Esophagus muscularis mucosa (tissue), 4 donors: Measurements from ENCODE around the gene CIB1. TPM values are rescaled to one million over a fixed set of nuclear protein-coding genes. Genes with fewer than 3 reads are reported as not detected.

Experiments
- DNase-seq: peaks from one replicate; pipeline ENCODE4 v3.0.0-alpha.2; 2017; ENCODE audit errors: extremely low spot score
- H3K27ac ChIP-seq, 4 donors: fragments of 200-600 bp; sonication (generic); replicated peaks in 1 of 4; 1 replicate in 3 of 4; 2 replicates in 1 of 4; pipeline ENCODE4 v1.5.1; 2016 to 2019; ENCODE audit warnings: mild to moderate bottlenecking in 1 of 4
- H3K27me3 ChIP-seq, 4 donors: fragments of 200-600 bp; sonication (generic); one replicate each; pipeline versions ENCODE4 v1.5.1 to v1.6.0; 2016 to 2019
- H3K36me3 ChIP-seq, 4 donors: fragments of 200-600 bp; sonication (generic); one replicate each; pipeline ENCODE4 v1.5.1; 2016 to 2019
- H3K4me1 ChIP-seq, 4 donors: fragments of 200-600 bp; sonication (generic); one replicate each; pipeline ENCODE4 v1.5.1; 2016 to 2019
- H3K4me3 ChIP-seq, 4 donors: fragments of 200-600 bp; sonication (generic); 1 replicate in 2 of 4; 2 replicates in 2 of 4; pipeline ENCODE4 v1.5.1; 2016 to 2019; ENCODE audit warnings: mild to moderate bottlenecking in 4 of 4, moderate library complexity in 1 of 4
- H3K9me3 ChIP-seq, 4 donors: fragments of 200-600 bp; sonication (generic); 1 replicate in 3 of 4; 2 replicates in 1 of 4; pipeline ENCODE4 v1.5.1; 2016 to 2019
- CTCF ChIP-seq, 3 experiments: fragments of 200-600 bp in 2 of 3; fragments of 450-650 bp in 1 of 3; sonication (generic) in 2 of 3; IDR thresholded peaks; one replicate each; pipeline ENCODE4 v1.5.1; 2017 to 2019; ENCODE audit warnings: antibody characterized with exemption in 3 of 3, mild to moderate bottlenecking in 2 of 3, moderate library complexity in 1 of 3
- EP300 ChIP-seq: sonication (generic); formaldehyde crosslinking; IDR thresholded peaks from one replicate; pipeline ENCODE4 v1.6.1; 2017; ENCODE audit warnings: antibody characterized with exemption
- POLR2A ChIP-seq: fragments of 450-650 bp; IDR thresholded peaks from one replicate; pipeline ENCODE4 v1.6.1; 2017; ENCODE audit warnings: antibody characterized with exemption, moderate library complexity, mild to moderate bottlenecking, low read depth
- POLR2AphosphoS5 ChIP-seq, 2 donors: sonication (generic); formaldehyde crosslinking; IDR thresholded peaks; one replicate each; pipeline ENCODE4 v1.6.1; 2017; ENCODE audit warnings: antibody characterized with exemption in 2 of 2
- WGBS: methylation state at CpG from one replicate; pipeline ENCODE4 v1.1.5; 2018; 5-methylcytosine and 5-hydroxymethylcytosine counted together
- intact Hi-C: fragments of 100-400 bp; cut with DNase I; formaldehyde crosslinking; loops from one replicate; pipeline ENCODE4 v1.15.1; 2023
- total RNA-seq, 4 donors: library from RNA; depleted of rRNA; stranded (reverse); fragments of >200 nt; gene quantifications; one replicate each; pipeline versions ENCODE4 v1.1.0 to v1.2.1, GENCODE V29; 2016

The CIB1 gene
- total RNA-seq, 4 donors from 2014 or later = 27.2 to 49.0 (median 33.8) TPM

GRCh38 chr15:90223441-90224165 lies 10.1 kb downstream of the CIB1 start:
- peaks cover 44 to 82% (median 69%) of the 10 kb centered on the region in 4 donors for H3K36me3 ChIP-seq
- no peak overlapping the region for H3K27ac ChIP-seq
- H3K9me3 ChIP-seq = no peaks in the 10 kb centered on the region
- DNase-seq = no peak
- no peak for TF ChIP-seq POLR2AphosphoS5 (IDR thresholded peaks at IDR 0.05)
- no peak for TF ChIP-seq EP300
- no peak for TF ChIP-seq POLR2A
- no peak for TF ChIP-seq CTCF (IDR thresholded peaks at IDR 0.05)
- H3K4me1 ChIP-seq = peaks cover 12 to 51% (median 34%) of the 10 kb centered on the region in 4 donors
- H3K27me3 ChIP-seq = no peaks in the 10 kb centered on the region
- H3K4me3 ChIP-seq = no peak overlapping the region
- intact Hi-C loops = no loop called here
- whole genome bisulfite sequencing = 90% methylated on average over 14 of the region's 22 CpGs

GRCh38 chr15:90222547-90222946 lies 11.2 kb downstream of the CIB1 start:
- no peaks in the 10 kb centered on the region for H3K27me3 ChIP-seq
- peaks cover 12 to 45% (median 29%) of the 10 kb centered on the region in 4 donors for H3K4me1 ChIP-seq
- TF ChIP-seq EP300 = no peak
- no peak for TF ChIP-seq CTCF (IDR thresholded peaks at IDR 0.05)
- TF ChIP-seq POLR2A = no peak
- TF ChIP-seq POLR2AphosphoS5 (IDR thresholded peaks at IDR 0.05) = no peak
- no peak overlapping the region for H3K27ac ChIP-seq
- peaks cover 40 to 82% (median 68%) of the 10 kb centered on the region in 4 donors for H3K36me3 ChIP-seq
- 68% methylated on average over 2 of the region's 2 CpGs for WGBS
- no peak for DNase-seq
- no peaks in the 10 kb centered on the region for H3K9me3 ChIP-seq
- H3K4me3 ChIP-seq = no peak overlapping the region
- intact Hi-C loops = no loop called here

GRCh38 chr15:90221246-90221900 lies 12.4 kb downstream of the CIB1 start:
- peaks cover 39 to 76% (median 65%) of the 10 kb centered on the region in 4 donors for H3K36me3 ChIP-seq
- no peak for DNase-seq
- intact Hi-C loops = no loop called here
- peak overlapping the region; percentile 66 to 75 (median 70) for H3K27ac ChIP-seq
- no peak overlapping the region for H3K4me3 ChIP-seq
- H3K4me1 ChIP-seq = peaks cover 12 to 45% (median 29%) of the 10 kb centered on the region in 4 donors
- TF ChIP-seq POLR2AphosphoS5 (IDR thresholded peaks at IDR 0.05) (peak; percentile 61 to 66), CTCF (IDR thresholded peaks at IDR 0.05) (peak; percentile 87 to 89 (median 87)), POLR2A (no peak)
- no peaks in the 10 kb centered on the region for H3K27me3 ChIP-seq
- WGBS = 51% methylated on average over 10 of the region's 14 CpGs
- no peaks in the 10 kb centered on the region for H3K9me3 ChIP-seq

GRCh38 chr15:90219421-90220141 lies 14.2 kb downstream of the CIB1 start:
- Histone ChIP-seq H3K36me3 (peaks cover 21 to 58% (median 48%) of the 10 kb centered on the region in 4 donors), H3K4me1 (peaks cover 12 to 32% (median 29%) of the 10 kb centered on the region in 4 donors), H3K27ac (peak overlapping the region; percentile 34 to 64 (median 44)), H3K4me3 (no peak overlapping the region), H3K27me3 (no peaks in the 10 kb centered on the region), H3K9me3 (no peaks in the 10 kb centered on the region)
- WGBS = 97% methylated on average over 4 of the region's 17 CpGs
- intact Hi-C loops = no loop called here
- DNase-seq = no peak
- TF ChIP-seq CTCF (IDR thresholded peaks at IDR 0.05) = peak; percentile 60 to 79 (median 75)
- TF ChIP-seq POLR2AphosphoS5 (IDR thresholded peaks at IDR 0.05) = no peak
- no peak for TF ChIP-seq EP300
- no peak for TF ChIP-seq POLR2A
